Measurements from ENCODE around the gene FERMT1. TPM values are rescaled to one million over a fixed set of nuclear protein-coding genes. Genes with fewer than 3 reads are reported as not detected.

The FERMT1 gene
- total RNA-seq, 1 experiment from 2014 or later = 7.7 TPM

- in situ Hi-C loops (cut with HindIII; ENCODE audit: low pct_unique_long_range_greater_than_20kb, low sequenced_read_pairs) = no loop called here
- DNase-seq (ENCODE audit: low read depth) = no peak
Observed at GRCh38 chr20:6026051-6026450, 96.8 kb downstream of the FERMT1 start.

Other genes starting within 250 kb of the FERMT1 start
- gene CHGB, start 211.5 kb downstream of the FERMT1 start, total RNA-seq (2014; rRNA removed; shearing (Covaris generic); ENCODE audit: low replicate concordance) = not detected in 2 replicates
- gene TRMT6, start 172.5 kb downstream of the FERMT1 start, total RNA-seq (2014; rRNA removed; shearing (Covaris generic); ENCODE audit: low replicate concordance) = 19.7 and 23.4 TPM in 2 replicates
- 18.4 and 25.9 TPM in 2 replicates for gene MCM8, start 172.4 kb downstream of the FERMT1 start, total RNA-seq (2014; rRNA removed; shearing (Covaris generic); ENCODE audit: low replicate concordance)
- gene CRLS1, start 116.9 kb downstream of the FERMT1 start, total RNA-seq (2014; rRNA removed; shearing (Covaris generic); ENCODE audit: low replicate concordance) = 110 and 119 TPM in 2 replicates
- gene LRRN4, start 69.0 kb downstream of the FERMT1 start, total RNA-seq (2014; rRNA removed; shearing (Covaris generic); ENCODE audit: low replicate concordance) = 21.3 and 25.6 TPM in 2 replicates

All from Caki2 (cell line).